Measurements from ENCODE around the gene ANKRD7. TPM values are rescaled to one million over a fixed set of nuclear protein-coding genes. Genes with fewer than 3 reads are reported as not detected.

Gene ANKRD7
- polyA plus RNA-seq, 1 of the 3 experiments (the other 2 are of a cell fraction), result 0.44 TPM

DNA sequence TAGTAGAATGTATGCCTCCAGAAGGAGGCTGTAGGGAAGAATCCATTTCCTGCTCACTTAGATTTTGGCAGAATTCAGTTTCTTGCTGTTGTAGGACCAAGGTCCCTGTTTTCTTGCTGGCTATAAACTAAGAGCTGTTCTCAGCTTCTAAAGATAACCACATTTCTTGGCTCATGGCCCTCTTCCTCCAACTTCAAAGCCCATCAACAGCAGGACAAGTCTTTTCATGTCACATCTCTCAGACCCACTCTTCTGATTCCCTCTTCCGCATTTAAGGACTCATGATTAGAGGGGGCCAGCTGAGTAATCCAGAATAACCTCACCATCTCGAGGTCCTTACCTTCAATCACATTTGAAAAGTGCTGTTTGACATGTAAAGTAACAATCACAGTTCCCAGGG, 48.8 kb upstream of the ANKRD7 start:
- no peak for DNase-seq
- H3K36me3 ChIP-seq (replicated peaks in 1 of 2; ENCODE audit: control insufficient read depth in 1 of 2, insufficient read depth in 2 of 2, low read length in 1 of 2), result no peaks in the 10 kb centered on the region
- POLR2A ChIA-PET, result no interaction called here
- H3K4me1 ChIP-seq (ENCODE audit: control insufficient read depth in 1 of 2, insufficient read depth in 2 of 2, low read depth in 1 of 2, low read length in 1 of 2), result no peaks in the 10 kb centered on the region
- no peaks in the 10 kb centered on the region for H3K79me2 ChIP-seq (ENCODE audit: insufficient read depth)
- WGBS (ENCODE audit: low lambda C conversion rate), result 44% methylated on average over 2 of the region's 2 CpGs
- H4K20me1 ChIP-seq (ENCODE audit: insufficient read depth), result no peaks in the 10 kb centered on the region
- H2AFZ ChIP-seq (ENCODE audit: low read depth), result no peak overlapping the region
- H3K9me3 ChIP-seq, result no peaks in the 10 kb centered on the region
- H3K27ac ChIP-seq (ENCODE audit: low read depth in 2 of 2, low read length in 1 of 2), result no peak overlapping the region
- no peaks in the 10 kb centered on the region for H3F3A ChIP-seq (replicated peaks; ENCODE audit: insufficient read depth)
- no peak overlapping the region for H3K4me3 ChIP-seq (ENCODE audit: low read depth in 2 of 2, low read length in 1 of 2)
- no peaks in the 10 kb centered on the region for H3K27me3 ChIP-seq (ENCODE audit: insufficient read depth)
- H3K9ac ChIP-seq, result no peak overlapping the region
- H3K4me2 ChIP-seq, result no peak overlapping the region
- CTCF ChIA-PET, result interaction anchor here (2.7 kb wide), 1 partner anchor 22 kb away, joined by 9 read pairs; no protein-coding TSS in a partner anchor
- no peaks in the 10 kb centered on the region for H3K9me2 ChIP-seq
- TF ChIP-seq FOXJ3 (CRISPR knock-in tag; IDR thresholded peaks at IDR 0.05), result no peak
- TF ChIP-seq RFX5 (IDR thresholded peaks at IDR 0.05; ENCODE audit: low read length), result no peak
- no peak for TF ChIP-seq MEF2A (IDR thresholded peaks at IDR 0.05; ENCODE audit: borderline replicate concordance, low read depth)
- no peak for TF ChIP-seq NFIC (IDR thresholded peaks at IDR 0.05; ENCODE audit: borderline replicate concordance)
- TF ChIP-seq, protein P1, sequence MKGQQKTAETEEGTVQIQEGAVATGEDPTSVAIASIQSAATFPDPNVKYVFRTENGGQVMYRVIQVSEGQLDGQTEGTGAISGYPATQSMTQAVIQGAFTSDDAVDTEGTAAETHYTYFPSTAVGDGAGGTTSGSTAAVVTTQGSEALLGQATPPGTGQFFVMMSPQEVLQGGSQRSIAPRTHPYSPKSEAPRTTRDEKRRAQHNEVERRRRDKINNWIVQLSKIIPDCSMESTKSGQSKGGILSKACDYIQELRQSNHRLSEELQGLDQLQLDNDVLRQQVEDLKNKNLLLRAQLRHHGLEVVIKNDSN (IDR thresholded peaks at IDR 0.05; ENCODE audit: borderline replicate concordance, low read depth), result no peak
- no peak for TF ChIP-seq FOXM1 (IDR thresholded peaks at IDR 0.05; ENCODE audit: low read depth)
- no peak for TF ChIP-seq RXRA (IDR thresholded peaks at IDR 0.05; ENCODE audit: borderline replicate concordance, low read depth)
- no peak for TF ChIP-seq SIN3A (IDR thresholded peaks at IDR 0.05; ENCODE audit: borderline replicate concordance, low read depth, low read length)
- TF ChIP-seq, protein P2, sequence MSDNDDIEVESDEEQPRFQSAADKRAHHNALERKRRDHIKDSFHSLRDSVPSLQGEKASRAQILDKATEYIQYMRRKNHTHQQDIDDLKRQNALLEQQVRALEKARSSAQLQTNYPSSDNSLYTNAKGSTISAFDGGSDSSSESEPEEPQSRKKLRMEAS (IDR thresholded peaks at IDR 0.05; ENCODE audit: low read depth), result no peak
- no peak for TF ChIP-seq NRF1 (IDR thresholded peaks at IDR 0.05; ENCODE audit: low read depth, low read length)
- TF ChIP-seq EZH2phosphoT487 (IDR thresholded peaks at IDR 0.05; ENCODE audit: borderline replicate concordance, low read depth), result no peak
- TF ChIP-seq, protein P3, sequence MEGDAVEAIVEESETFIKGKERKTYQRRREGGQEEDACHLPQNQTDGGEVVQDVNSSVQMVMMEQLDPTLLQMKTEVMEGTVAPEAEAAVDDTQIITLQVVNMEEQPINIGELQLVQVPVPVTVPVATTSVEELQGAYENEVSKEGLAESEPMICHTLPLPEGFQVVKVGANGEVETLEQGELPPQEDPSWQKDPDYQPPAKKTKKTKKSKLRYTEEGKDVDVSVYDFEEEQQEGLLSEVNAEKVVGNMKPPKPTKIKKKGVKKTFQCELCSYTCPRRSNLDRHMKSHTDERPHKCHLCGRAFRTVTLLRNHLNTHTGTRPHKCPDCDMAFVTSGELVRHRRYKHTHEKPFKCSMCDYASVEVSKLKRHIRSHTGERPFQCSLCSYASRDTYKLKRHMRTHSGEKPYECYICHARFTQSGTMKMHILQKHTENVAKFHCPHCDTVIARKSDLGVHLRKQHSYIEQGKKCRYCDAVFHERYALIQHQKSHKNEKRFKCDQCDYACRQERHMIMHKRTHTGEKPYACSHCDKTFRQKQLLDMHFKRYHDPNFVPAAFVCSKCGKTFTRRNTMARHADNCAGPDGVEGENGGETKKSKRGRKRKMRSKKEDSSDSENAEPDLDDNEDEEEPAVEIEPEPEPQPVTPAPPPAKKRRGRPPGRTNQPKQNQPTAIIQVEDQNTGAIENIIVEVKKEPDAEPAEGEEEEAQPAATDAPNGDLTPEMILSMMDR (IDR thresholded peaks at IDR 0.05), result no peak
- TF ChIP-seq, protein P4, sequence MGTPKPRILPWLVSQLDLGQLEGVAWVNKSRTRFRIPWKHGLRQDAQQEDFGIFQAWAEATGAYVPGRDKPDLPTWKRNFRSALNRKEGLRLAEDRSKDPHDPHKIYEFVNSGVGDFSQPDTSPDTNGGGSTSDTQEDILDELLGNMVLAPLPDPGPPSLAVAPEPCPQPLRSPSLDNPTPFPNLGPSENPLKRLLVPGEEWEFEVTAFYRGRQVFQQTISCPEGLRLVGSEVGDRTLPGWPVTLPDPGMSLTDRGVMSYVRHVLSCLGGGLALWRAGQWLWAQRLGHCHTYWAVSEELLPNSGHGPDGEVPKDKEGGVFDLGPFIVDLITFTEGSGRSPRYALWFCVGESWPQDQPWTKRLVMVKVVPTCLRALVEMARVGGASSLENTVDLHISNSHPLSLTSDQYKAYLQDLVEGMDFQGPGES (IDR thresholded peaks at IDR 0.05; ENCODE audit: low read depth, low read length), result no peak
- no peak for TF ChIP-seq JUND (IDR thresholded peaks at IDR 0.05)
- TF ChIP-seq CHD2 (IDR thresholded peaks at IDR 0.05; ENCODE audit: low read length, partially characterized antibody), result no peak
- no peak for TF ChIP-seq GATA2 (CRISPR knock-in tag; IDR thresholded peaks at IDR 0.05)
- no peak for TF ChIP-seq POLR2AphosphoS5 (IDR thresholded peaks at IDR 0.05; ENCODE audit: low read depth, low read length)
- TF ChIP-seq SMC3 (IDR thresholded peaks at IDR 0.05; ENCODE audit: low read depth, low read length), result no peak
